GM06990 (cell line): Measurements from ENCODE around the gene TBXAS1.

Experiments used
- DNase-seq: peaks from one replicate; pipeline ENCODE4 v3.0.0-alpha.2; 2011; ENCODE audit not compliant: insufficient read length; ENCODE audit errors: extremely low read depth
- H3K27me3 ChIP-seq: replicated peaks from 2 replicates; pipeline ENCODE4 v1.6.0; 2011; ENCODE audit warnings: low read length; ENCODE audit not compliant: control insufficient read depth, insufficient read depth
- H3K36me3 ChIP-seq: 2 replicates; pipeline ENCODE4 v1.5.1; 2011; ENCODE audit warnings: low read length; ENCODE audit not compliant: control insufficient read depth, insufficient read depth
- H3K4me3 ChIP-seq: replicated peaks from 2 replicates; pipeline ENCODE4 v1.5.1; 2011; ENCODE audit warnings: low read depth, mild to moderate bottlenecking, control low read depth, low read length
- TF ChIP-seq, protein P1 (sequence below): IDR thresholded peaks from 2 replicates; pipeline ENCODE4 v1.5.1; 2011; ENCODE audit warnings: low read length, control low read depth, mild to moderate bottlenecking, inconsistent platforms; ENCODE audit not compliant: insufficient read depth, poor library complexity, severe bottlenecking

The TBXAS1 gene

GRCh38 chr7:139984642-139985539 lies 155.8 kb downstream of the TBXAS1 start:
- H3K4me3 ChIP-seq, result no peak overlapping the region
- TF ChIP-seq, protein P1, sequence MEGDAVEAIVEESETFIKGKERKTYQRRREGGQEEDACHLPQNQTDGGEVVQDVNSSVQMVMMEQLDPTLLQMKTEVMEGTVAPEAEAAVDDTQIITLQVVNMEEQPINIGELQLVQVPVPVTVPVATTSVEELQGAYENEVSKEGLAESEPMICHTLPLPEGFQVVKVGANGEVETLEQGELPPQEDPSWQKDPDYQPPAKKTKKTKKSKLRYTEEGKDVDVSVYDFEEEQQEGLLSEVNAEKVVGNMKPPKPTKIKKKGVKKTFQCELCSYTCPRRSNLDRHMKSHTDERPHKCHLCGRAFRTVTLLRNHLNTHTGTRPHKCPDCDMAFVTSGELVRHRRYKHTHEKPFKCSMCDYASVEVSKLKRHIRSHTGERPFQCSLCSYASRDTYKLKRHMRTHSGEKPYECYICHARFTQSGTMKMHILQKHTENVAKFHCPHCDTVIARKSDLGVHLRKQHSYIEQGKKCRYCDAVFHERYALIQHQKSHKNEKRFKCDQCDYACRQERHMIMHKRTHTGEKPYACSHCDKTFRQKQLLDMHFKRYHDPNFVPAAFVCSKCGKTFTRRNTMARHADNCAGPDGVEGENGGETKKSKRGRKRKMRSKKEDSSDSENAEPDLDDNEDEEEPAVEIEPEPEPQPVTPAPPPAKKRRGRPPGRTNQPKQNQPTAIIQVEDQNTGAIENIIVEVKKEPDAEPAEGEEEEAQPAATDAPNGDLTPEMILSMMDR, result no peak
- no peak for DNase-seq

GRCh38 chr7:139985811-139986210 lies 156.7 kb downstream of the TBXAS1 start:
- TF ChIP-seq, protein P1, result no peak
- Histone ChIP-seq H3K36me3 (no peaks in the 10 kb centered on the region; the same call in 1 of the 2 replicates), H3K27me3 (no peaks in the 10 kb centered on the region), H3K4me3 (no peak overlapping the region)
- DNase-seq, result no peak

More at GRCh38 chr7:139984642-139985539, 155.8 kb downstream of the TBXAS1 start:
- Histone ChIP-seq H3K36me3 (no peaks in the 10 kb centered on the region; the same call in 1 of the 2 replicates), H3K27me3 (no peaks in the 10 kb centered on the region)

DNA sequence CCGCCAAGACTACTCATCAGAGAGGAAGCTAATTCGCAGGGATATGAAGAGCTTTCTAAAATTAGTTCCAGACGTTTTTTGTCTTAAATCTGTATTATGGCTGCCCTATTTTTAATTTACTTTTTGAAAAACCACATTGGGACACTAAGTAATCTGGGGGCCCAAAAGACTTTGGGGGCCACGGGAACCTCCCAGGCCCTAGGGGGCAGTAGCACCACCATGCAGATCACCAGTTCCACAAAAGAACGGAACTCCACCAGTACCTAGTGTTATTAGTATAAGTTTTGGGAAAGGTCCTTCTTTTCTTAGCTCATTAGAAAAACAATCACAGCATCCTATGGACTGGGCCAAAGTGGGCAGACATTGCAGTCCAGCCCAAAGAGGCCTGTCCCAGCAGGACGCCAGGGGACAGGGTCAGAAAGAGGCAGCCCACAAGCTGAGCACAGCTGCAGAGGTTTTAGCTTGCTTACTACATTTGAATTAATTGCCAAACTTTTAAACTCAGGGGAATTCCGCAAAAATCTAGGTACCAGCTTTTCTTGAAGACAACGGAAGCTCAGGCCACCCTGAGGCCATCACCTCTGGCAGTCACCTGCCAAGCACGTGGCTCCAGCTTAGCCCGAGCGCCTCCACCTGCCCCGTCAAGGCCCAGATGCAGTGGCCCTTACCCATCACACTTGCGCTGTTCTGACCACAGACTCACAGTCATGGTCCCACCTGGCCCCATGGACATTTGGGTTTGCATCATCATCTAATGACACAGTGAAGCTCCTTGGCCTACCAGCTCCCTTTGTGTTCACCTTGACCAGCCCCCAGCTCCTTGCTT lies 158.8 kb downstream of the TBXAS1 start:
- Histone ChIP-seq H3K4me3 (no peak overlapping the region), H3K27me3 (no peaks in the 10 kb centered on the region), H3K36me3 (no peaks in the 10 kb centered on the region; the same call in 1 of the 2 replicates)
- TF ChIP-seq, protein P1, result peak; percentile 4
- DNase-seq, result no peak

DNA sequence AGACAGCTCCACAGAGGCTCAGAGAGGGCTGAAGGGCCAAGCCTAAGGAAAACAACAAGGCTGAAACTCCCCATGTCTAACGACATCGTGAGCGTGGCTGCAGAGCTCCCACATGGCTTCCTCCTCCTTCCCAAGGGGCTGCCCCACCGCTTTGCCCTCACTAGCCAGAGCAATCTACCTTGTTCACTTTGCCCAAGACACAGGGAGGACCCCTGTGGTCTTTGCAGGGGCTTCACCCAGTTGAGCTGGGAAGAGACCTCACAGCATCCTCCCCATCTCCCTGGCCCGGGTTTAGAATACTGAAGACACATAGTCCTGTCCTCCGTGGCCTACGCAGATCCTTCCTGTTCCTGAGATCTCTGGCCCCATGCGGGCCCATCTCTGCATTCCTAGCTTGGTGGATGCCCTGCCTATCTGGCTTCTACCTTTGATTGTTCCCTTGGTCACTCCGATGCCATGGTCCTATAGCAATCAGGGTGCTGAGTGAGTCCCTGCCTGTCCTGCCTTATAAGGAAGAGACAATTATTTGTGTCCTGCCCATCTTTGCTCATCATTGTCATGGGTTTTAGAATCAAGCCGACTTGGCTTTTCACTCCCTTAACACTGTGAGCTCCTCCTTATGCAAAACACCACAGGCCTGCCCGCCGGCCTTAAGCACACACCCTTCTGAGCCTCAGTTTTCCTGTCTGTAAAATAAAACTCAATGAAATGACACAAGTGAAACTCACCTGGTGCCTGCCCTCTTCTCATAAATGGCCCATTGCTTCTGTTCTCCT lies 160.5 kb downstream of the TBXAS1 start:
- TF ChIP-seq, protein P1, result no peak
- H3K36me3 ChIP-seq, result no peaks in the 10 kb centered on the region; the same call in 1 of the 2 replicates
- H3K27me3 ChIP-seq, result no peaks in the 10 kb centered on the region
- H3K4me3 ChIP-seq, result no peak overlapping the region
- no peak for DNase-seq

DNA sequence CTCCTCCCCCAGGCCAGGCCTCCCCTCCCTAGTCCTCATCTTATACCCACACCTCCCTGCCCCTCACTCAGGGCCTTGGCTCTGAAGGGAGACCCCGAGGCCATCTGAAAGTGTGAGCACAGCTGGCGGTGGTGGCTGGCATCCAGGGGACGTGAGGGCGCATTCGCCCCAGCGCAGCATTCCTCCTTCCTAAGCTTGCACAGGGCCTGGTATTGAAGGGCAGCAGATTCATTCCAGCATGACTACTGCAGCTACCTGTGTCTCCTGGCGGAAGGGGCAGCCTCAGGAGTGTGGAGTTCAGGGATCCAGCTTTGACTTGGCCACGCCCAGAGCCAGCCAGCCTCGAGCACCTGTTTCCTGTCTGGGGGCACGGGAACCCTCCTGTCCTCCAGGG lies 161.1 kb downstream of the TBXAS1 start:
- TF ChIP-seq, protein P1, result no peak
- no peaks in the 10 kb centered on the region for H3K27me3 ChIP-seq
- no peaks in the 10 kb centered on the region; the same call in 1 of the 2 replicates for H3K36me3 ChIP-seq
- H3K4me3 ChIP-seq, result no peak overlapping the region
- DNase-seq, result no peak
